Liver (tissue), 9 donors: ENCODE data around the gene SPRED1. TPM values are rescaled to one million over a fixed set of nuclear protein-coding genes. Genes with fewer than 3 reads are reported as not detected.

Experiments used
- DNase-seq: peaks from one replicate; pipeline ENCODE4 v3.0.0-alpha.2; 2017; ENCODE audit warnings: low spot score
- H3K27ac ChIP-seq, 2 donors: one replicate each; pipeline ENCODE4 v1.7.0; 2013; ENCODE audit warnings: inconsistent platforms in 2 of 2, low read length in 2 of 2, control low read depth in 1 of 2, low read depth in 1 of 2, mild to moderate bottlenecking in 1 of 2
- H3K27me3 ChIP-seq, 4 donors: one replicate each; pipeline versions ENCODE4 v1.6.1 to v1.7.0; 2013; ENCODE audit warnings: low read length in 3 of 4, inconsistent platforms in 1 of 4, mild to moderate bottlenecking in 1 of 4, moderate library complexity in 1 of 4; ENCODE audit not compliant: control insufficient read depth in 4 of 4, insufficient read depth in 4 of 4
- H3K36me3 ChIP-seq, 4 donors: one replicate each; pipeline versions ENCODE4 v1.6.1 to v1.7.0; 2013; ENCODE audit warnings: low read length in 3 of 4, mild to moderate bottlenecking in 3 of 4, low read depth in 1 of 4, moderate library complexity in 1 of 4; ENCODE audit not compliant: control insufficient read depth in 4 of 4, insufficient read depth in 3 of 4
- H3K4me1 ChIP-seq, 4 donors: one replicate each; pipeline versions ENCODE4 v1.6.1 to v1.7.0; 2013; ENCODE audit warnings: low read length in 3 of 4, mild to moderate bottlenecking in 3 of 4, moderate library complexity in 1 of 4; ENCODE audit not compliant: control insufficient read depth in 4 of 4, insufficient read depth in 4 of 4
- H3K4me3 ChIP-seq, 3 donors: one replicate each; pipeline versions ENCODE4 v1.6.1 to v1.7.0; 2013; ENCODE audit warnings: low read length in 3 of 3, control low read depth in 1 of 3, low read depth in 1 of 3, mild to moderate bottlenecking in 1 of 3
- H3K9ac ChIP-seq, 2 donors: one replicate each; pipeline ENCODE4 v1.7.0; 2013; ENCODE audit warnings: low read length in 2 of 2, mild to moderate bottlenecking in 2 of 2, moderate library complexity in 2 of 2, control low read depth in 1 of 2, low read depth in 1 of 2
- H3K9me3 ChIP-seq, 4 donors: one replicate each; pipeline versions ENCODE4 v1.6.1 to v1.7.0; 2013; ENCODE audit warnings: low read length in 3 of 4; ENCODE audit not compliant: control insufficient read depth in 4 of 4
- ATF3 ChIP-seq: IDR thresholded peaks from 2 replicates; pipeline ENCODE4 v1.6.1; 2016; ENCODE audit warnings: antibody characterized with exemption
- CTCF ChIP-seq: fragments of 150-350 bp; IDR thresholded peaks from 2 replicates; pipeline ENCODE4 v1.5.1; 2017; ENCODE audit warnings: improper control_type of control experiment, low read depth, low read length; ENCODE audit not compliant: missing input control
- EGR1 ChIP-seq, 2 donors: IDR thresholded peaks; 2 replicates each; pipeline ENCODE4 v1.6.1; 2016 to 2018; ENCODE audit warnings: antibody characterized with exemption in 2 of 2, low read depth in 2 of 2
- FOXA1 ChIP-seq: IDR thresholded peaks from 2 replicates; pipeline ENCODE4 v1.6.1; 2016; ENCODE audit warnings: antibody characterized with exemption
- FOXA2 ChIP-seq: IDR thresholded peaks from 2 replicates; pipeline ENCODE4 v1.6.1; 2016; ENCODE audit warnings: antibody characterized with exemption
- GABPA ChIP-seq, 2 donors: IDR thresholded peaks in 1 of 2; conservative IDR thresholded peaks in 1 of 2; 2 replicates each; pipeline ENCODE4 v1.6.1; 2016; ENCODE audit warnings: antibody characterized with exemption in 2 of 2, mild to moderate bottlenecking in 1 of 2, moderate library complexity in 1 of 2
- HNF4A ChIP-seq, 2 donors: conservative IDR thresholded peaks; 2 replicates each; pipeline ENCODE4 v1.6.1; 2016; ENCODE audit warnings: antibody characterized with exemption in 2 of 2, mild to moderate bottlenecking in 2 of 2
- HNF4G ChIP-seq: IDR thresholded peaks from 2 replicates; pipeline ENCODE4 v1.6.1; 2016; ENCODE audit warnings: antibody characterized with exemption
- JUND ChIP-seq, 2 donors: IDR thresholded peaks; 2 replicates each; pipeline ENCODE4 v1.6.1; 2016; ENCODE audit warnings: antibody characterized with exemption in 2 of 2
- MAX ChIP-seq: IDR thresholded peaks from 2 replicates; pipeline ENCODE4 v1.6.1; 2016; ENCODE audit warnings: antibody characterized with exemption
- NR2F2 ChIP-seq: IDR thresholded peaks from 2 replicates; pipeline ENCODE4 v1.6.1; 2016; ENCODE audit warnings: antibody characterized with exemption
- RAD21 ChIP-seq, 2 donors: IDR thresholded peaks; 2 replicates each; pipeline ENCODE4 v1.6.1; 2016; ENCODE audit warnings: antibody characterized with exemption in 2 of 2, mild to moderate bottlenecking in 2 of 2
- REST ChIP-seq: IDR thresholded peaks from 2 replicates; pipeline ENCODE4 v1.6.1; 2016; ENCODE audit warnings: antibody characterized with exemption, mild to moderate bottlenecking
- RXRA ChIP-seq, 2 donors: IDR thresholded peaks; 2 replicates each; pipeline ENCODE4 v1.6.1; 2017 to 2018; ENCODE audit warnings: antibody characterized with exemption in 2 of 2, mild to moderate bottlenecking in 1 of 2
- SP1 ChIP-seq: IDR thresholded peaks from 2 replicates; pipeline ENCODE4 v1.6.1; 2018; ENCODE audit warnings: antibody characterized with exemption, mild to moderate bottlenecking
- TAF1 ChIP-seq: conservative IDR thresholded peaks from 2 replicates; pipeline ENCODE4 v1.6.1; 2016; ENCODE audit warnings: antibody characterized with exemption, mild to moderate bottlenecking
- YY1 ChIP-seq: IDR thresholded peaks from 2 replicates; pipeline ENCODE4 v1.6.1; 2016; ENCODE audit warnings: antibody characterized with exemption, mild to moderate bottlenecking
- ZBTB33 ChIP-seq: IDR thresholded peaks from 2 replicates; pipeline ENCODE4 v1.6.1; 2016; ENCODE audit warnings: antibody characterized with exemption
- WGBS: extraction: QIAGEN DNeasy Blood & Tissue Kit; methylation state at CpG from one replicate; pipeline ENCODE4 v1.1.7; 2013; 5-methylcytosine and 5-hydroxymethylcytosine counted together
- polyA plus RNA-seq, 2 donors: library from polyadenylated mRNA; stranded (reverse) in 1 of 2; unstranded in 1 of 2; fragments of 200-250 nt in 1 of 2; fragments of >200 nt in 1 of 2; fragmentation: Nextera tagmentation in 1 of 2; extraction: Ambion mirVana in 1 of 2; gene quantifications; one replicate each; pipeline versions ENCODE4 v1.2.1 to v1.2.3, GENCODE V29; 2013 to 2015
- total RNA-seq, 2 donors: library from RNA; depleted of rRNA; stranded (reverse); fragments of >200 nt; gene quantifications; one replicate each; pipeline ENCODE4 v1.2.3, GENCODE V29; 2014
- donor health status: healthy.
- donor health status: healthy.
- donor health status: healthy.
- donor health status: healthy.
- donor health status: healthy.

Gene SPRED1
- total and polyA plus RNA-seq, 4 donors, result 1.2 to 7.7 (median 4.4) TPM

- no peaks in the 10 kb centered on the region for H3K27me3 ChIP-seq
- H3K4me1 ChIP-seq, result no peaks in the 10 kb centered on the region
- H3K27ac ChIP-seq, result no peak overlapping the region
- WGBS, result 85% methylated on average over 2 of the region's 2 CpGs
- H3K36me3 ChIP-seq, result no peaks in the 10 kb centered on the region
- H3K9me3 ChIP-seq, result no peaks in the 10 kb centered on the region
- H3K4me3 ChIP-seq, result no peak overlapping the region
- TF ChIP-seq CTCF (no peak), YY1 (no peak), GABPA (IDR thresholded peaks at IDR 0.05 in 1 of 2, conservative IDR thresholded peaks at IDR 0.05 in 1 of 2) (no peak), EGR1 (IDR thresholded peaks at IDR 0.05; ENCODE audit: low read depth in 2 of 2) (no peak), TAF1 (no peak), ATF3 (no peak), NR2F2 (no peak), FOXA2 (no peak), SP1 (no peak), RXRA (IDR thresholded peaks at IDR 0.05) (no peak), ZBTB33 (no peak), FOXA1 (no peak), HNF4G (no peak), MAX (no peak), JUND (IDR thresholded peaks at IDR 0.05) (no peak), REST (no peak), HNF4A (conservative IDR thresholded peaks at IDR 0.05) (no peak), RAD21 (IDR thresholded peaks at IDR 0.05) (no peak)
- no peak for DNase-seq
- no peak overlapping the region for H3K9ac ChIP-seq
These were observed 28.1 kb upstream of the SPRED1 start for GRCh38 chr15:38224486-38224885.

- H3K27me3 ChIP-seq, result no peaks in the 10 kb centered on the region
- no peaks in the 10 kb centered on the region for H3K36me3 ChIP-seq
- no peak for DNase-seq
- no peaks in the 10 kb centered on the region for H3K4me1 ChIP-seq
- H3K9ac ChIP-seq, result no peak overlapping the region
- H3K27ac ChIP-seq, result no peak overlapping the region
- H3K4me3 ChIP-seq, result no peak overlapping the region
- WGBS, result 88% methylated on average over 1 of the region's 1 CpG
- no peaks in the 10 kb centered on the region for H3K9me3 ChIP-seq
- no peak for TF ChIP-seq RXRA (IDR thresholded peaks at IDR 0.05)
- no peak for TF ChIP-seq HNF4A (conservative IDR thresholded peaks at IDR 0.05)
- no peak for TF ChIP-seq FOXA2
- TF ChIP-seq ATF3, result no peak
- no peak for TF ChIP-seq ZBTB33
- TF ChIP-seq SP1, result no peak
- TF ChIP-seq EGR1 (IDR thresholded peaks at IDR 0.05; ENCODE audit: low read depth in 2 of 2), result no peak
- TF ChIP-seq REST, result no peak
- TF ChIP-seq FOXA1, result no peak
- no peak for TF ChIP-seq TAF1
These were observed 27.3 kb upstream of the SPRED1 start for GRCh38 chr15:38225381-38225780.
